ENCODE measurements around the gene CCDC61. TPM values are rescaled to one million over a fixed set of nuclear protein-coding genes. Genes with fewer than 3 reads are reported as not detected.

CCDC61 gene
- total and polyA plus RNA-seq, 2 of the 8 experiments (the other 6 are each of a cell fraction or from before 2014, with no cell fraction given) = 7.8 to 17.4 TPM

GRCh38 chr19:46049597-46049996 lies 54.3 kb downstream of the CCDC61 start:
- Histone ChIP-seq H4K8ac (ENCODE audit: extremely low read depth, insufficient read depth, low read length) (no peak overlapping the region), H4K91ac (replicated peaks; ENCODE audit: insufficient read length, low read length) (no peak overlapping the region), H3K36me3 (ENCODE audit: control insufficient read depth in 2 of 4, insufficient read depth in 4 of 4, low read length in 3 of 4) (no peaks in the 10 kb centered on the region), H3K18ac (ENCODE audit: extremely low read depth, low read length) (peak overlapping the region; percentile 9; the same call in 1 of the 2 replicates), H3K4me2 (ENCODE audit: insufficient read depth in 1 of 2, low read depth in 2 of 2, low read length in 2 of 2) (0 out of 4 replicates have a peak overlapping the region, but pooled peaks of 1 of the 2 experiments have one; percentile 2), H3K23me2 (ENCODE audit: low read depth, low read length) (no peaks in the 10 kb centered on the region), H2AFZ (ENCODE audit: low read length) (peak overlapping the region; percentile 65; the same call in 1 of the 2 replicates), H3K4ac (replicated peaks; ENCODE audit: insufficient read length, low read depth, low read length) (no peak overlapping the region), H2BK12ac (ENCODE audit: low read depth, low read length) (no peak overlapping the region), H2BK15ac (ENCODE audit: low read length) (no peak overlapping the region), H3K23ac (ENCODE audit: insufficient read length) (no peak overlapping the region), H3K27ac (ENCODE audit: low read depth, low read length) (no peak overlapping the region), H2AK5ac (ENCODE audit: low read depth, low read length) (no peak overlapping the region), H3K56ac (replicated peaks; ENCODE audit: insufficient read length, low read depth, low read length) (no peak overlapping the region), H3K79me2 (ENCODE audit: control insufficient read depth in 1 of 2, insufficient read depth in 2 of 2, low read length in 2 of 2) (no peaks in the 10 kb centered on the region), H3K4me1 (replicated peaks in 1 of 4; ENCODE audit: control insufficient read depth in 3 of 4, insufficient read depth in 4 of 4, low read length in 3 of 4) (no peaks in the 10 kb centered on the region), H2BK20ac (ENCODE audit: low read length) (no peak overlapping the region), H2BK120ac (replicated peaks; ENCODE audit: low read depth, low read length) (no peak overlapping the region), H2BK5ac (ENCODE audit: low read depth, low read length) (no peak overlapping the region), H3K14ac (ENCODE audit: insufficient read length) (no peak overlapping the region), H3K9ac (replicated peaks in 1 of 4; ENCODE audit: extremely low read depth in 1 of 4, low read depth in 3 of 4, low read length in 3 of 4) (no peak overlapping the region), H4K20me1 (replicated peaks in 1 of 2; ENCODE audit: control insufficient read depth in 1 of 2, insufficient read depth in 2 of 2, low read length in 2 of 2) (no peaks in the 10 kb centered on the region), H3K79me1 (ENCODE audit: low read depth, low read length) (no peaks in the 10 kb centered on the region), H4K5ac (ENCODE audit: insufficient read length, low read depth, low read length) (no peak overlapping the region), H3K4me3 (ENCODE audit: extremely low read depth in 1 of 4, insufficient read depth in 2 of 4, low read depth in 3 of 4, low read length in 4 of 4) (peak overlapping the region in 1 of 4 experiments; percentile 17; a peak in 1 of 8 replicates), H3K27me3 (replicated peaks in 1 of 4; ENCODE audit: control insufficient read depth in 3 of 4, extremely low read depth in 1 of 4, insufficient read depth in 3 of 4, low read length in 3 of 4) (no peaks in the 10 kb centered on the region; a peak in 2 of 7 replicates), H3K9me3 (ENCODE audit: insufficient read depth in 2 of 2, low read depth in 1 of 2, low read length in 1 of 2) (peaks cover under 1 to 2% of the 10 kb centered on the region in 2 experiments; a peak in 1 of 4 replicates)
- FAIRE-seq (peak; percentile 94), DNase-seq (ENCODE audit: low read depth in 1 of 2, low spot score in 2 of 2) (peak; percentile 27 to 81)
- POLR2A ChIA-PET (ENCODE audit: partially characterized antibody) = interaction anchor here (1.1 to 1.2 kb wide), 2 partner anchors 14 to 21 kb away, joined by 3 to 5 read pairs; no protein-coding TSS in a partner anchor
- CTCF ChIA-PET (ENCODE audit: partially characterized antibody) = interaction anchor here (0.8 to 5.8 kb wide), 21 partner anchors 9 to 300 kb away, joined by 3 to 46 read pairs (median 5); partner anchors contain the start of gene IGFL4
- 51% methylated on average over 7 of the region's 7 CpGs; no CpG with 5 or more reads in 1 of the 2 experiments for WGBS, 2 experiments (ENCODE audit: extremely low coverage in 1 of 2, insufficient coverage in 1 of 2, insufficient read length in 1 of 2, insufficient replicate concordance in 2 of 2, low coverage in 1 of 2, low lambda C conversion rate in 2 of 2, missing lambda C conversion rate in 1 of 2)
- TF ChIP-seq YY1 (IDR thresholded peaks at IDR 0.05; ENCODE audit: low read depth, low read length) = 0 out of 2 replicates have a peak, but pooled peaks have one; percentile 36
- TF ChIP-seq HDAC2 (IDR thresholded peaks at IDR 0.05; ENCODE audit: borderline replicate concordance in 1 of 2, low read depth in 2 of 2, low read length in 2 of 2) = no peak
- TF ChIP-seq ATF2 (IDR thresholded peaks at IDR 0.05; ENCODE audit: low read length) = no peak
- TF ChIP-seq TEAD4 (IDR thresholded peaks at IDR 0.05; ENCODE audit: low read depth, low read length) = no peak
- no peak for TF ChIP-seq JUND (IDR thresholded peaks at IDR 0.05; ENCODE audit: low read length)
- TF ChIP-seq CBX5 (IDR thresholded peaks at IDR 0.05; ENCODE audit: low read depth, low read length) = no peak
- no peak for TF ChIP-seq SRF (IDR thresholded peaks at IDR 0.05; ENCODE audit: low read depth, low read length)
- no peak for TF ChIP-seq POLR2A (IDR thresholded peaks at IDR 0.05; ENCODE audit: control extremely low read depth in 1 of 2, low read depth in 2 of 2, low read length in 2 of 2)
- TF ChIP-seq USF2 (IDR thresholded peaks at IDR 0.05; ENCODE audit: low read length) = no peak
- TF ChIP-seq ATF3 (IDR thresholded peaks at IDR 0.05; ENCODE audit: insufficient read depth, low read depth, low read length) = no peak

Measured in H1 (cell line).